HG02884 (cell line): ENCODE results near the gene RNF223.
"Not testable (repeated sequence)": the region's sequence is repeated elsewhere in the genome, so short reads cannot be mapped to it uniquely, and the experiment has no call there.

ENCODE experiments used
- ATAC-seq: cut with Tn5 transposase; IDR thresholded peaks from one replicate; pipeline ENCODE4 v1.9.1; 2021; ENCODE audit warnings: mild to moderate bottlenecking, moderate library complexity; ENCODE audit not compliant: unreplicated experiment

Gene RNF223

DNA sequence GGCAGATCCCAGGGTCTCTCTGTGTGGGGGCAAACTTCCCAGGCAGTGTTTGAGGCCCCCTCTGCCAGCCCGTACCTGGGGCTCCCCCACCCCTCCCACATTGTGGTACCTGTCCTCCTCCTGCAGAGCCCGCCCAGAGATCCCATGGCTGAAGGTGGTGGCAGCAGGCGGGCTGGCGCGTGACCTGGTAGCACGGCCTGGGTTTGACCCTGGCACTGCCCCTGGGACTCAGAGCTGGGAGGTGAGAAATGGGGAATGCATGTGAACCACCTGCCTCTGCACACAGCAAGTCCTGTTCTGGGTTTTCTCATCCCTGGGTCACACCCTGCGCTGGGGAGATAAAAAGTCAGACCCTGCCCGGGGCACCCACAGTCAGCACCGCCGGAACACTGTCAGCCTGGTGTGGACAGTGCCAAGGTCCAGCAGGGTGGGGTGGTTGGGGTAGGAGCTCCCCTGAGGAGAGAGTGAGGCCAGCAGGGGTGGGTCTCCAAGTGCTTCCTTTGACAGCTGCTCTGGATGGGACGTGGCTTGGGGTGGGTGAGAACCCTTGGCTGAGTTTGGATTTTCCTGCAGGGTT lies 42.4 kb downstream of the RNF223 start:
- ATAC-seq, result no peak

DNA sequence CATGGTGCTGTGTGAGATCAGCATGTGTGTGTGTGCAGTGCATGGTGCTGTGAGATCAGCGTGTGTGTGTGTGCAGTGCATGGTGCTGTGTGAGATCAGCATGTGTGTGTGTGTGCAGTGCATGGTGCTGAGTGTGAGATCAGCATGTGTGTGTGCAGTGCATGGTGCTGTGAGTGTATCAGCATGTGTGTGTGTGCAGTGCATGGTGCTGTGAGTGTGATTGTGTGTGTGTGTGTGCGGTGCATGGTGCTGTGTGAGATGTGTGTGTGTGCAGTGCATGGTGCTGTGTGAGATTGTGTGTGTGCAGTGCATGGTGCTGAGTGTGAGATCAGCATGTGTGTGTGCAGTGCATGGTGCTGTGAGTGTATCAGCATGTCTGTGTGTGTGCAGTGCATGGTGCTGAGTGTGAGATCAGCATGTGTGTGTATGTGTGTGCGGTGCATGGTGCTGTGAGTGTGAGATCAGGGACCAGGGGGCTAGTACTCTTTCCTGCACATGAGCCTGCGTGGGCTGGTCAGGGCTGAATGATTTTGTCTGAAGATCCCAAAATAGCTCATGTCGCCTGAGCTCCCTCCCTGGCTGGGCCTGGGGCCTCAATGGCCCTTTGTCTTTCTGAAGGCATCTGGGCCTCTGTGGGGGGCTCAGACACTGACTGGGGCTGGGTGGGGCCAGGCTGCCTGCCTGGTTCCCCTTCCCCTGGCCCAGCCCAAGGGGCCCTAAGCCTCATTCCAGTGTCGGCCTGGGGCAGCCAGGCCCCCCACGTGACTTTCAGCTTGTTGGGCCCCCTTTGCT lies 43.0 kb downstream of the RNF223 start:
- not testable (repeated sequence) for ATAC-seq

DNA sequence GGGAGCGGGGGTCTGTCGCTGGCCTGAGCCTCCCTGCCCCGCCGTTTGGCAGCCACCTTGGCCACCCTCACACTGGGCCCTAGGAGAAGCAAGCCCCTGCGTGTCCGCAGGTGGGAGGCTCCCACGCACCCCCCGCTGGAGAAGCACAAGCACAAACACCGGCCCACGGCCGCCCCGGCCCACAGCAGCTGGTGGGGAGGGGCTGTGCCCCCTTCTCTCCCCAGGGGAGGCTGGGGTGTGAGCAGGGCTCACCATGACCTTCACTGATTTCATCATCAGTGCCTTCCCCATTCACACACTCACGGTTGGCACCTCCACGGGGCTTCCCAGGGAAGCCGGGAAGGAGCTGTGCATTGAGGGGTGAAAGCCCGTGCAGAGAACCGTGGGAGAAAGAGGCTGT lies 46.3 kb downstream of the RNF223 start:
- ATAC-seq, result no peak

DNA sequence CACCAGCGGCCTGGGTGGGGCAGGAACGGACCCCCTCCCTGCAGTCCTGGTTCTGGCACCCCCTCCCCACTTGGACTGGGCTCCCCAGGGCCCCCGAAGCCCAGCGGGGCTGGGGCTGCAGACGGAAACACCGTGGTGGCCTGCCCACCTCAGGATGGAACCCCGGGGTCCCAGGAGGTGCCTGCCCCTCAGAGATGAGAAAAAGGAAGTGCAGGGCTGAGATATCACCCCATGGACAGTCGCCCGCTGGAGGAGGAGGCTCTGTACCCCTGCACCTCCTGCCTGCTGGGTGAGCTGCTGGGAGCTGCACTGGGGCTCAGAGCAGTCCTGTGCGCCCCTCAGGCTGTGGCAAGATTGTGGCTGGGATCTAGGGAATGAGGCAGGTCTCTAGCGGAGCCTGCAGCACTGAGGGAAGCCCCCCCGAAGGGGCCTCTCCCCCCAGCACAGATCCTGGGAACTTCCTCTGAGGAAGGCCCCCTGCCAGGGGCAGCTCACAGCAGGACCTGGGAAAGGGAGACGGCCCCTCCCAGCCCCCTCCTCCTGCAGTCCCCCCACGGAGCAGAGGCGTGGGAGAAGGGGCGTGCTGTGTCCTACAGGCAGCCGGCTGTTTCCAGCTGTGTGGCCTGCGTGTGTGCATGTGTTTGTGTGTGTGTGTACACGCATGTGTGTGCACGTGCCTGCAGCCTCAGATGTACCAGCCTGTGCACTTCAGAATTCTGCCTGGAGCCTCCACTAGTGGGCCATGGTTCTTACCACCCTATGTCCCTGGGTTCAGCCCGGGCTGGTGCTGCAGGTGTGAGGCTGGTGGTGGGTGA lies 47.3 kb downstream of the RNF223 start:
- ATAC-seq, result no peak

DNA sequence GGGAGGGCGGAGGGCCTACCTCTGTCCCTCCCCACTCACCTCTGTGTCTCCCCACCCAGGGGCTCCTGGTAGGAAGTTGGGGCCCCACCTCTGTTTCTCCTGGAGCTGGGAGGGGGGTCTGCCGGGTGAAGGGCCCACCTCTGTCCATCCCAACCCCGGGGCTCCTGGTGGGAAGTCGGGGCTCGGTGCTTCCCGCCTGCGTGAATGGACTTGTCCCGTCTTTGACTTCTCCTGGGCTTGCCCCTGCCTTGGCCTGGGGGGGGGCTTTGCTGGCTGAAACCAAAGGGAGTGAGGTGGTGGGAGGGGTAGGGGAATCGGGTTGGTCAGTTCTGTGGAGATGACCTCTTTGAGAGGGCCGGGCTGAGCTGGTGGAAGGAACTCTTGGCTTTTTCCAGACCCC lies 48.4 kb downstream of the RNF223 start:
- no peak for ATAC-seq

DNA sequence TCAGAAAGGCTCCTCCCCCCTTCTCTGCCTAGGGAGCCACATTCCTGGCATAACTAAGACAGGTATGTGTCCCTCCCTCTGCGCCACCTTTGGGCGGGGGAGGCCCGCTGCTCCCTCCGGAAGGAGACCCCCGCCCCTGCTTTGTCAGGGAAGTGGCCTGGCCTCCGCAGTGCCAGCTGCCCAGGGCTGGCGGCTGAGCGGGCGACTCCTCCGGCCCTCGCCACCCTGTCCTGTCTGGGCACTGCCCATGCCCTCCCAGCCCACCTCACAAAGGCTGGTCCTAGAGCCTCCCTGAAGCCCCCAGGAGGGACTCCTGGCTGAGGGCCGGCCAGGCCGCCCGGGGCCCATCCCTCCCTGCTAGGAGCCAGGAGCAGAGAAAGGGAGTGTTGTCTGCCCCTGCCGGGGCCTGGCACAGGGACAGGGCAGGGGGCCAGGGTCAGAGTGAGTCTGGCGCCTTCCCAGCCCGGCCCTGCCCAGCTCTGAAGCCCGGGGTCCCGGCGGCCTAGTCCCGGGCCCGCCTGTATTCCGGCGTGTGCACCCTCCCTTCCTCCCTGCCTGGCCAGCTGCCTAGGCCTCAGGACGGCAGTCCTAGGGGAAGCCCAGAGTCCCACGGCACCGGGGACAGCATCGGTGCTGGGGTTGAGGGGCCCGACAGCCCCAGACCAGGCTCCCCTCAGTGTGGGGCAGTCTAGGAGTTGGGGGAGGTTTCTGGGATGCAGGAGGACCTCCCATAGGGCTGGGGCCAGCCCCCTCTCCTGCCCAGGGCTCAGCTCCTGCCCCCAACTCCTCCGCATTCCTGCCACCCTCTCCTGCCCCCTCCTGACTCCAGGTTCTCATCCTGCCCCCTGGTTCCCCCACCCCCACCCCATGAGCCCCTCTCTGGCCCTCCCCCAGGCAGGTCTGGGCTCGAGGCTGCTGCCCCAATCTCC lies 49.1 kb downstream of the RNF223 start:
- no peak for ATAC-seq

DNA sequence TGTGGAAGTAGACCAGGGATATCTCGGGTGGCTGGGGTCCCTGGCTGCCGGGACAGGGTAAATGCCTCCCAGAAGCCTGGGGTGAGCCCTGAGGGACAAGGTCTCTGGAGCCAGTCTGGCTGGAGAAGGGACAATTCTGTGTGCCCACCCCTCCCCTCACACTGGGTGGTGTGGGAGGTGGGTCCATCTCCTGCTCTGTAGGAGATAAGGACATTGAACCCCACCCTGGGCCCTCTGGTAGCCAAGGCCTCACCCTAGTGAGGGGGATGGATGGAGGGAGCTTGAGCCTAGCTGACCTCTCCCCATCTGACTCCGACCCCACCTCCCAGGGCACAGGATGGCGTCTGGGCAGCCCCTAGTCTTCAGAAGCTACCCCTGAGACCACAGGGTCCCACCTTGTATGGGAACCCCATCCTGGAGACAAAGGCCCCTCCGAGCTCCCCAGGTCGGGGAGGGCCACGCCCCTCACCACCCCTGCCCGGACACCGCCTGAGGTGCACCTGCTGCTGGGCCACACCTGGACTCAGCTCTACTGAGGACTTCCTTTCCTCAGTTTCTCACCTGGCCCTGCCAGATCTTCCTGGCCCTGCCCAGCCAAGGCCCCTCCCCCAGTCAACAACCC lies 49.8 kb downstream of the RNF223 start:
- ATAC-seq, result no peak

DNA sequence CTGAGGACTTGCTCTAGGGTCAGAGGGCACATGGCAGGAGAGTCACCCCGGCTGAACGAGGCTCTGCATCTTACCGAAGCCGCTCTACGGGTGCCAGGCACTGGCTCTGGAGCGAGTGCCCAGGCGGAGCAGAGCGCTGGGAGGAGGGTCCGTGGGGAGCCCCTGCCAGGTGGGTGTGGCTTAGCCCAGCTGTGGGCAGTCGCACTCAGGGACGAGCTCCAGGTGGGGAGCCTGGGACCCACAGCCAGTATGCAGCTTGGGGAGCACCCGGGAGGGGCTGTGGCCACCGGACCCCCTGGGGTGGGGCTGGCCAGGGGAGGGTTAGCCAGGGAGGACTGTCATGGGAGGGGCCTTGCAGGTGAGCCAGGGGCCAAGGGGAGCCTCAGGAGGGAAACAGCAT lies 50.4 kb downstream of the RNF223 start:
- no peak for ATAC-seq

DNA sequence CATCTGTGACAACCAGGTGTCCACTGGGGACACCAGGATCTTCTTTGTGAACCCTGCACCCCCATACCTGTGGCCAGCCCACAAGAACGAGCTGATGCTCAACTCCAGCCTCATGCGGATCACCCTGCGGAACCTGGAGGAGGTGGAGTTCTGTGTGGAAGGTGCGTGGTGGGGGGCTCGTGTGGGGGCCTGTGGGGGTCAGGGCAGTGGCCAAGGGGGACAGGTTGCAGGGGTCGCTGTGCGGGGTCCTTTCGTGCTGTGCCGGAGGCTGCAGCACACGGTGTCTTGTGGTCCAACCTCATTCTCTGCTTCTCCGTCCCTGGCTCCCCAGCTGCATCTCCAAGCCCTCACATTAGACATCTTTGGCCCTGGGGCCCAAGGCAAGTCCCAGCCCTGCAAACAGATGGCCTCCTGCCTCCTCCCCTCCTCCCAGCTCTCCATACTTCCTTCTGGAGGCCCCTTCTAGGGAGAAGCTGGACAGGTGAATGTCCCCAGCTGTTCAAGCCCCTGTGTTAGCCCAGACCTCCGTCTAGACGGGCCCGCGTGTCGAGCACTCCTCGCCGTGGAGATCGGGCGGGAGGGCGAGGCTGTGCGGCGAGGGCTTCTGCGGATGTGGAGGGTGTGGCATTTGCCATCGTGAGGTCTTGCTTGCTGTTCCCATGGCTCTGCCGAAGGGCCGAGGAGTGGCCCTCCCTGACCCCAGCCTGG lies 51.6 kb downstream of the RNF223 start:
- no peak for ATAC-seq

DNA sequence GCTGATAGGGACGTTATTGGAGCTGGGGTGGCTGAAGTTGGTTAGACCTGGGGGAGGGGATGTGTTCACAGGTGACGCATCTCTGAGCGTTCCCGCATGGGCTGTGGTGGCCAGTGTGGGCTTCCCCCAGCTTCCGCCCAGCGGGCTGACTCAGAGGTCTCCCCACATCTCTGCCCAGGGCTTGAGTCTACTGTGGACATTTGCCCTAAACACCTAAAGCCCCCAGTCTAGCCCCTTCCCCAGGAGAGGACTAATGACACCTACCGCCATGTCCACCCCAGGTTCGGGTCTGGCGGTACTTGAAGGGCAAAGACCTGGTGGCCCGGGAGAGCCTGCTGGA lies 52.2 kb downstream of the RNF223 start:
- no peak for ATAC-seq

DNA sequence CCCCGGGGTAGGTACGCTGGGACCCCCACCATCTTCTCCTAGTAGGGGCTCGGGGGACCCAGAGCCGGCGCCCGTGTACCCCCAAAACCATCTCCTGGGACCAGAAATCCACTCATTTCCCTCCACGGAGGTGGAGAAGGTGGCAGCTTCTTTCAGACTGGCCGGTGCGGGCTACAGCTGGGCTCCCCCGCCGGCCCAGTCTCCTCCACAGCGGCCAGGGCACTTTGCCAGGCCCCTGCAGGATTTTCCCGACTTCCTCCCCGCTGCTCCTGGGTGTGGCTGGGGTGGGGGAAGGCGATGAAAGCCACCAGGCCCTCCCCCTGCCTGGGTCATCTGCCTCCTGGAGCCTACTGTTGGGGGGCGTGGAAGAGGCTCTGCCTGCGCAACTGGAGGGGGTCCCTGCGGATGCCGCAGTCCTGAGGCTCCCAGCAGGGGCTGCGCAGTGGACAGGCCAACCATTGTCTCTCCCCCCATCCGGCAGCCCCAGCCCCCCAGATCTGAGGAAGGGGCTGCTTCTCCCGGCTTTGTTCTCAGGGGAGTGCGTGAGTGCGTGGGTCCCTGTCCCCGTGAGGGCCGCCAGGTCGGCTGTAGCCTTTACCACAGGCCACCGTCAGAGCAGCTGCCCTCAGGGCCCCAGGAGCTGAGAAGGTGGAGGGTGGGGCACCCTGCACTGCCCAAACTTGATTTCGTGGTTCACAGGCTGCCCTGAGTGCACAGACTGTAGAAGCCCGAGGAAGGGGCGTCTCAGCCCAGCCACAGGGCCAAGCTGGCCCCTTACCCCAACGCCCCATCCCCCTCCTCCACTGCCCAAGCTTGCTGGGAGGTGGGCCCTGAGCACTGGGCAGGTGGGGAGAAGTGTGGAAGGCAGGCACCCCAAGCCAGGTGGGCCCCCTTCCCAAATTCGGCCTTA lies 52.8 kb downstream of the RNF223 start:
- no peak for ATAC-seq
